GM10266 (cell line): ENCODE results near the gene MRPL38.

Experiments
- DNase-seq: peaks from one replicate; pipeline ENCODE4 v3.0.0; 2012; ENCODE audit errors: extremely low spot score
- TF ChIP-seq, protein P1 (sequence below): IDR thresholded peaks from 2 replicates; pipeline ENCODE4 v1.5.1; 2012; ENCODE audit warnings: mild to moderate bottlenecking, low read depth; ENCODE audit not compliant: control insufficient read depth, insufficient read depth; ENCODE audit errors: missing control alignments

MRPL38 gene

DNA sequence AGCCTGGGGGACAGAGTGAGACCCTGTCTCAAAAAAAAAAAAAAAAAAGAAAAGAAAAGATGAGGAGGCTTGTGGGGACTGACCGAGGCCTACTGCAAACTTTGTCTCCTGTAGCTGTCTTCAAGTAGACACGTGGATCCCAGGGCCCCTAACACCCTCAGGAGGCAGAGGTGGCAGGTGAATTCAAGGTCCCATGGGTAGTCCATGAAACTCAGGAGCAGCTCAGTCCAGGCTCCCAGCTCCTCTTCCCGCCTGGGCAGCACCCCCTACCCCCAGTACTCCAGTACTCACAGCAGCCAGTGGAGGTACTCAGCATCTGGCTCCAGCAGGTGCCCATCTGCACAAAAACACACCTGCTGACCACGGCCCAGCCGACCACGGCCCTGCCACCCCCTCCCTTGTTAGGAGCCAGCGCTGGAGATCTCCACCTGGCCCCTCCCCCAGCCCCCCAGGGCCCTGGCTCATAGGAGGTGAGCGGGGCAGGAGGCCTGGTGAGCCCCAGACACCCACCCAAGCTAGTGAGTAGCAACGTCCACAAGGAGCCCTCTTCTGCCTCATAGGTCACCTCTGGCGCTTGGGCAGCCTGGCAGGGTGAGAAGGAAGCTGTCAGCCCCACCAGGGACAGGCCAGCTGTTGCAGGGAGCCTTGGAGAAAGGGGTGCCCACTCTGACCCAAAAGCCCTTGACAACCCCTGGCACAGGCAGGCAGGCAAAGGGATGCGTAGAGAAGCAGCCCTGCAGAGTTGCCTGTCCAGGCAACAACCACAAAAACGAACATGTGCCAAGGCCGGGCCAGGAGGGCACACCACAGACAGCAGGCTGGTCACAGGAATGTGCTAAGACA, 3.8 kb downstream of the MRPL38 start:
- TF ChIP-seq, protein P1, sequence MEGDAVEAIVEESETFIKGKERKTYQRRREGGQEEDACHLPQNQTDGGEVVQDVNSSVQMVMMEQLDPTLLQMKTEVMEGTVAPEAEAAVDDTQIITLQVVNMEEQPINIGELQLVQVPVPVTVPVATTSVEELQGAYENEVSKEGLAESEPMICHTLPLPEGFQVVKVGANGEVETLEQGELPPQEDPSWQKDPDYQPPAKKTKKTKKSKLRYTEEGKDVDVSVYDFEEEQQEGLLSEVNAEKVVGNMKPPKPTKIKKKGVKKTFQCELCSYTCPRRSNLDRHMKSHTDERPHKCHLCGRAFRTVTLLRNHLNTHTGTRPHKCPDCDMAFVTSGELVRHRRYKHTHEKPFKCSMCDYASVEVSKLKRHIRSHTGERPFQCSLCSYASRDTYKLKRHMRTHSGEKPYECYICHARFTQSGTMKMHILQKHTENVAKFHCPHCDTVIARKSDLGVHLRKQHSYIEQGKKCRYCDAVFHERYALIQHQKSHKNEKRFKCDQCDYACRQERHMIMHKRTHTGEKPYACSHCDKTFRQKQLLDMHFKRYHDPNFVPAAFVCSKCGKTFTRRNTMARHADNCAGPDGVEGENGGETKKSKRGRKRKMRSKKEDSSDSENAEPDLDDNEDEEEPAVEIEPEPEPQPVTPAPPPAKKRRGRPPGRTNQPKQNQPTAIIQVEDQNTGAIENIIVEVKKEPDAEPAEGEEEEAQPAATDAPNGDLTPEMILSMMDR = no peak
- no peak for DNase-seq

- no peak for DNase-seq
- TF ChIP-seq, protein P1 = no peak
These were observed 4.8 kb downstream of the MRPL38 start for GRCh38 chr17:75899767-75900468.

- no peak for DNase-seq
- TF ChIP-seq, protein P1 = no peak
These were observed 5.3 kb downstream of the MRPL38 start for GRCh38 chr17:75899353-75899752.

DNA sequence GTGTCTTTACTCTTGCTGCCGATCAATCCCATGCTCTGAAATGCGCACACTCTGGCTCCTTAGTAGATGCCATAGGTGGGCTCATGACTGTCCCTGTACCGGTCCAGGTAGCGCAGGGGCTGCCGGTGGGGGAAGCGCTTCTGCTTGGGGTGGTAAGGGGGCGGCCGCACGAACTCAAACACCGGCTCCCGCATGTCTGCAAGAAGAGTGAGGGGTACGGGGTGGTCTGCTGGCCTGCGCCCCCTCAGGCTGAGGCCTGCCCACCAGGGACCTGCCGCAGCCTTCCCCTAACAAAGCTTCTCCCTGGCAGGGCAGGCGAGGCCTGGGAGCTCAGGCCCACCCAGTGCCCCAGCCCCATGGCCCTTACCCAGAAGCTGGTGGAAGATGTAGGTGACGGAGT, 5.9 kb downstream of the MRPL38 start:
- no peak for DNase-seq

GRCh38 chr17:75898065-75898464, 6.6 kb downstream of the MRPL38 start:
- no peak for DNase-seq
- TF ChIP-seq, protein P1 = no peak

More for the DNA sequence above, 5.9 kb downstream of the MRPL38 start:
- TF ChIP-seq, protein P1 = no peak

GRCh38 chr17:75897160-75898019, 7.3 kb downstream of the MRPL38 start:
- DNase-seq = no peak
- TF ChIP-seq, protein P1 = no peak
